Stomach (tissue), 4 donors: ENCODE measurements around the gene TBX2.

Experiments used
- EP300 ChIP-seq: sonication (generic); formaldehyde crosslinking; IDR thresholded peaks from one replicate; pipeline ENCODE4 v1.6.1; 2017; ENCODE audit warnings: antibody characterized with exemption
- POLR2A ChIP-seq, 4 donors: fragments of 450-650 bp; IDR thresholded peaks; one replicate each; pipeline ENCODE4 v1.6.1; 2016; ENCODE audit warnings: antibody characterized with exemption in 4 of 4, control low read depth in 2 of 4, mild to moderate bottlenecking in 1 of 4, moderate library complexity in 1 of 4
- POLR2AphosphoS5 ChIP-seq, 3 donors: sonication (generic); formaldehyde crosslinking; IDR thresholded peaks; one replicate each; pipeline ENCODE4 v1.6.1; 2016; ENCODE audit warnings: antibody characterized with exemption in 3 of 3
- TF ChIP-seq, protein P1 (sequence below), 7 experiments: fragments of 450-650 bp in 4 of 7; fragments of 200-600 bp in 3 of 7; sonication (generic) in 3 of 7; IDR thresholded peaks; one replicate each; pipeline ENCODE4 v1.5.1; 2016 to 2019; ENCODE audit warnings: antibody characterized with exemption in 7 of 7, control low read depth in 2 of 7, mild to moderate bottlenecking in 1 of 7

DNA sequence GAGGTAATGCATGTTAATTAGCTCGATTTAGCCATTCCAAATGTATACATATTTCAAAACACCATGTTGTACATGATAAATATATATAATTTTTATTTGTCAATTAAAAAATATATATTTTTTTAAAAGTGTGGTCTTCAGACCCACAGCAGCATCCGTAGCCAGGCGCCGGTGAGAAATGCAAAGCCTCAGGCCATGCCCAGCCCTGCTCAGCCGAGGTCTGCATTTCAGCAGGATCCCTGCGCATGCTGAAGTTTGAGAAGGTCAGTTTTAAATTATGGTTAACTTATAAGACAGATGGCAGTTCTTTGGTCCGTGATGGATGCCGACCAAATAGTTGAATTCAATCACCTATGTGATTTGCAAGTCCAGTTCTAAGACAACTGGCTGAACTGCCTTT, 28.0 kb upstream of the TBX2 start:
- TF ChIP-seq, protein P1, sequence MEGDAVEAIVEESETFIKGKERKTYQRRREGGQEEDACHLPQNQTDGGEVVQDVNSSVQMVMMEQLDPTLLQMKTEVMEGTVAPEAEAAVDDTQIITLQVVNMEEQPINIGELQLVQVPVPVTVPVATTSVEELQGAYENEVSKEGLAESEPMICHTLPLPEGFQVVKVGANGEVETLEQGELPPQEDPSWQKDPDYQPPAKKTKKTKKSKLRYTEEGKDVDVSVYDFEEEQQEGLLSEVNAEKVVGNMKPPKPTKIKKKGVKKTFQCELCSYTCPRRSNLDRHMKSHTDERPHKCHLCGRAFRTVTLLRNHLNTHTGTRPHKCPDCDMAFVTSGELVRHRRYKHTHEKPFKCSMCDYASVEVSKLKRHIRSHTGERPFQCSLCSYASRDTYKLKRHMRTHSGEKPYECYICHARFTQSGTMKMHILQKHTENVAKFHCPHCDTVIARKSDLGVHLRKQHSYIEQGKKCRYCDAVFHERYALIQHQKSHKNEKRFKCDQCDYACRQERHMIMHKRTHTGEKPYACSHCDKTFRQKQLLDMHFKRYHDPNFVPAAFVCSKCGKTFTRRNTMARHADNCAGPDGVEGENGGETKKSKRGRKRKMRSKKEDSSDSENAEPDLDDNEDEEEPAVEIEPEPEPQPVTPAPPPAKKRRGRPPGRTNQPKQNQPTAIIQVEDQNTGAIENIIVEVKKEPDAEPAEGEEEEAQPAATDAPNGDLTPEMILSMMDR (IDR thresholded peaks at IDR 0.05), result no peak
- TF ChIP-seq POLR2A (IDR thresholded peaks at IDR 0.05) (no peak), POLR2AphosphoS5 (IDR thresholded peaks at IDR 0.05) (no peak), EP300 (no peak)
